GM21723 (cell line): ENCODE measurements around the gene C10orf71.

ENCODE experiments used
- ATAC-seq: cut with Tn5 transposase; IDR thresholded peaks from one replicate; pipeline ENCODE4 v1.9.1; 2021; ENCODE audit warnings: mild to moderate bottlenecking, moderate library complexity; ENCODE audit not compliant: unreplicated experiment

C10orf71 gene

DNA sequence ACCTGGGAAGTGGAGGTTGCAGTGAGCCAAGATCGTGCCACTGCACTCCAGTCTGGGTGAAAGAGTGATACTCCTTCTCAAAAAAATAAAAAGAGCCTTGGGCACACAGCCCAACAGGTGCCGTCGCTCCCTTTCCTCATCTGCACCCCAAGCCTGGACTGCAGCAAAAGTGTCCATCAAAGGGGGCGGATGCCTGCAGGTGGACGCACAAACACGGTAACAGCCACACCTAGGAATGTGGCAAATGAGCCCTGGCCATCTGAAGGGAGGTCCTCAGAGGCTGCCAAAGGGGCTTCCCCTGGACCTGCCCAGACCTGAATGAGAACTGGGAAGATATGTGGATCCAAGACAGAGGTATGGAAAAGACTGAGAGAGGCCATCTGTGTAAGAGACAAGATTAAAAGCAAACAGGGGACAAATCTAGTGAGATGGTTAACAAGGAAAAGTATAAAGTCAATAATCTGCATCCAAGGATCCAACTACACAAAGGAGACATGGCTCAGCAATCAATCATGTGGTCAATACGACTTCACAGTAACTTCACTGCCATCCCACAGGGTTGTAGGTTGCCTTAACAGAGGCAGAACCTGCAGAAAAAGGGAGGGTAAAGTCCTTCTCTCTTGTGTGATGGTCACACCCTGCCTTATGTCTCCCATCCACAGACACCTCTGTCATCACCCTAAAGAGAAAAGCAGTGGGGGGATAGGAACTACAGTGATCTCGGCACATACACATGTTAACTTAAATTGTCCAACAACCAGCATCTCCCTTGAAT, 71.5 kb downstream of the C10orf71 start:
- ATAC-seq: no peak

DNA sequence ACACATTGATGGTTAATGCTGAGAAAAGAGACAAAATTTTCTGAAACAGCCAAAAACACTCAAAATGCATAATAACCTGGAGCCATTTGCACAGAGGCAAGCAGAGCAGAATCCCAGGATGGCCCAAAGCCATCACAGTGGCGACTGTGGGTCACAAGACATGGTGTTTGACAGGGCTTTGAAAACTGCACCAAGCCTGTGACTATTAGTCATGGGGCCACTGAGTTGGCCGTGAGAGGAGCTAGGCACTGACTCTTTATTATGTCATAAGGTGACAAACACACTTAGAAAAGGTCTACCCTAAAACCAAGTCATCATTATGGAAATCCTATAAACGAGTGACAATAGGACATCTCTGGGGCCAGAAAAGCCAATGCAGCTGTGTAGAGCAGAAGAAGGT, 73.0 kb downstream of the C10orf71 start:
- ATAC-seq: no peak

DNA sequence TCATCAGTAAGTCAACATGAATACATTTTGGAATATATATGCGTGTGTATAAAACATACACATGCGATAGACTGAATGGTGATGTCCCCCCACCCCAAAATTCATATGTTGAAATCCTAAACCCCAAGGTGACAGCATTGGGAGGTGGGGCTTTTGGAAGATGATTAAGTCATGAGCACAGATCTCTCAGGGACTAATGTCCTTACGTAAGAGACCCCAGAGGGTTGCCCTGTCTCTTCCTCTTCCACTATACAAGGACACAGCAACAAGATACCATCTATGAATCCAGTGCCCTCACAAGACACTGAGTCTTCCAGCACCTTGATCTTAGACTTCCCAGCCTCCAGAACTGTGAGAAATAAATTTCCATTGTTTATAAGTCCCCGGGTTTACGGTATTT, 74.4 kb downstream of the C10orf71 start:
- ATAC-seq: no peak

DNA sequence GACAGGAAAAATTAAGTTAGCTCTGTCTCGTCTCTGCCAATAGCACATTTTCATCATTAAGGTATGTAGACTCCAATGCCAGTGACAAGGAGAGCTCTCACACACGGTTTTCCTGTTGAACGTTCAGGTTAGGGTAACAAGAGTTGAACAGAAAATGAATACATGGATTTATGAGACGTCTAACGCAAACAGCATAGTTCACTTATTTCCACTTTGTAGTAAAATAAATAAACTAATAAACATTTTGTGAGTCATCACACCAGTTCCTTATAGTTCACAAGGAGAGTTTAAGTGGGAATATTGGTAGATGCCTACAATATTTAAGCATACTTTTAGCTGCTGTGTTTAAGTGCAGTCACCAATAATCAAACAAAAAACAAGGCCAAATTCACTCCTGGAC, 75.8 kb downstream of the C10orf71 start:
- ATAC-seq: no peak

DNA sequence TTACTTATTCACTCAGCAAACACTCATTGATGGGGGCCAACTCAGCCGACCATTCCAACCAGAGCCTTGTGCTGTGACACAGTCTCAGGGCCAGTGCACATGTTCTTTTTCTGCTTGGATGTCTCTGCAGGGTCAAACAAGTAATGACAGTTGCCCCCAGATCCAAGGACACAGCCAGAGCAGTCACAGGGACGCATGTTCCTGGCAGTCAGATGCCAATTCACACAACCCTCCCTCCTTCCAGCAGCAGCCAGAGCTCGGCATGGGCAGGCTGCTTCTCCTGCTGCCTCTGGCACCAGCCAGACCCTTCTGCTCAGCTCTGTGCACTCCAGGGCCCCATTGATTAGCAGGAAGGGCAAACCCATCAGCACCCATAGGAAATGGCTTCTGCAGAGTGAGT, 76.6 kb downstream of the C10orf71 start:
- ATAC-seq: no peak
